HG02763 (cell line): ENCODE data around the gene NARS2.
A peak's percentile ranks its signal among the peaks of the same experiment; 100 is the strongest.
"Not testable (repeated sequence)": the region's sequence is repeated elsewhere in the genome, so short reads cannot be mapped to it uniquely, and the experiment has no call there.

ENCODE experiments used
- ATAC-seq: cut with Tn5 transposase; IDR thresholded peaks from one replicate; pipeline ENCODE4 v1.9.1; 2021; ENCODE audit warnings: mild to moderate bottlenecking, moderate library complexity; ENCODE audit not compliant: unreplicated experiment

Gene NARS2

GRCh38 chr11:78493413-78493975, 81.2 kb downstream of the NARS2 start:
- ATAC-seq = no peak

DNA sequence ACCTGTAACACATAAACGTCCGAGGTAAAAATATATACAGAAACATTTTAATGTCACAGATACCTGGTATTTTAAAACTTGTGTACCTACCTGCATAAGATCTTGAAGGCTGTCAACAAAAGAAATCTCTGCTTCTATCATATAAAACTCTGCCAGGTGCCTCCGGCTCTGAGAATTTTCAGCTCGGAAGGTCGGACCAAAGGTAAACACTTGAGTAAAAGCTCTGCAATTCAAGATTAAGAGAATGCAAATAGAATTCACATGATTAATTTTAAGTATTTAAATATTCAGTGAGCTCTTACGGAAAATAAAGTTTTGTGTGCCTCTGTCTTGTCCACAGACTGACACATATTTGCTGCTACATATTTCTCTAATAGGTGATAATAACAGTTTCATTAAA, 81.7 kb downstream of the NARS2 start:
- no peak for ATAC-seq

- no peak for ATAC-seq
Measured at GRCh38 chr11:78489184-78489583, 85.5 kb downstream of the NARS2 start.

GRCh38 chr11:78478536-78478935, 96.1 kb downstream of the NARS2 start:
- ATAC-seq = no peak

- ATAC-seq = no peak
Measured at GRCh38 chr11:78476066-78476465, 98.6 kb downstream of the NARS2 start.

- ATAC-seq = no peak
Measured at GRCh38 chr11:78474451-78474850, 100.2 kb downstream of the NARS2 start.

- ATAC-seq = no peak
Measured at GRCh38 chr11:78472905-78473304, 101.8 kb downstream of the NARS2 start.

- ATAC-seq = no peak
Measured at GRCh38 chr11:78472382-78472781, 102.3 kb downstream of the NARS2 start.

DNA sequence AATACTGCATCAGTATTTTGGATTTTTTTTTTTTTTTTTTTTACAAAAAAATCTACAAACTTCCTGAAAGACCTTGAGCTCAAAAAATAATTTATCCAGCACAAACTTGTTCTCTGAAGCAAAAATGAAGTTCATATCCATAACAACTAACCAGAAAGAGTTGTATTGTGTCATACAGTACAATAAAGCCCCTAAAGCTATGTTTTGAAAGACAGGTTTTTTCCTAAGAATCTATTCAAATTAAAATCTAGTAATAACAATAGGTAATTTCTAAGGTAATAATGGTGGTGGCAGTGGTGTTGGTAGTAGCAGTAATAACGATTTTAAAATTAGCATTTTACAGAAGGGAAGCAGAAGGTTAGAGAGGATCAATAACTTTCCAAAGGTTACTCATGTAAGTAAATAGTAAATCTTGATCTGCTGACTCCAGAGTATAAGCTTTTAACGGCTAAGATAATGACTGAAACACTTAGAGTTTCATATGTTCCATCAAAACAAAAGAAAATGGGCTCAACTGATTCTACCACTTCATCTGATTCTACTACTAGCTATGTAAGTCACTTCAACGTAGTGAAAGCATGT, 103.7 kb downstream of the NARS2 start:
- no peak for ATAC-seq

GRCh38 chr11:78469896-78470295, 104.8 kb downstream of the NARS2 start:
- no peak for ATAC-seq

- no peak for ATAC-seq
Measured at GRCh38 chr11:78467931-78468330, 106.7 kb downstream of the NARS2 start.

GRCh38 chr11:78467370-78467769, 107.3 kb downstream of the NARS2 start:
- ATAC-seq = no peak

- ATAC-seq = peak; percentile 97
Measured at GRCh38 chr11:78465169-78465942, 109.3 kb downstream of the NARS2 start.

- not testable (repeated sequence) for ATAC-seq
Measured at GRCh38 chr11:78464787-78465168, 109.9 kb downstream of the NARS2 start.

GRCh38 chr11:78460471-78460870, 114.2 kb downstream of the NARS2 start:
- no peak for ATAC-seq

GRCh38 chr11:78459738-78460137, 114.9 kb downstream of the NARS2 start:
- no peak for ATAC-seq

- no peak for ATAC-seq
Measured at GRCh38 chr11:78457448-78457847, 117.2 kb downstream of the NARS2 start.

- no peak for ATAC-seq
Measured at GRCh38 chr11:78453140-78453935, 121.3 kb downstream of the NARS2 start.

GRCh38 chr11:78451371-78452150, 123.1 kb downstream of the NARS2 start:
- ATAC-seq = no peak

- ATAC-seq = no peak
Measured at GRCh38 chr11:78450866-78451265, 123.8 kb downstream of the NARS2 start.

DNA sequence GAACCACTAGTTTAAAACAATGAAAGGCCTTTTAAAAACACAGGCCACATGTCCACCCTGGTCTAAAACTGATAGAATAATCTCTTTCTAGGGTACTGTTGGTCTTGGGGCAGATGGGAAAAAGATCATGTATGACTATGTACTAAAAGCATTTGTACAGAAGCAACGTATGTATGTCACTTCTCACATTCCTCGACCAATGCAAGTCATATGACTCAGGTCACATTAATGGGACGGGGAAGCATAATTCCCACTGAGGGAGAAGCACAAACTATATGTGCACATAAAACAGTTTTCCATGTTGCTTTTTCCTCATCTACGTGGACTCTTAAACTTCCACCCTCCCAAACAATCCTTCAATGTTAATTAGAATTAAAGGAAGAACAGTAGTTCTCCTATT, 124.8 kb downstream of the NARS2 start:
- no peak for ATAC-seq
